GM19455 (cell line): Measurements from ENCODE around the gene WDR13.
"Not testable (repeated sequence)": the region's sequence is repeated elsewhere in the genome, so short reads cannot be mapped to it uniquely, and the experiment has no call there.

Source experiments
- ATAC-seq: cut with Tn5 transposase; IDR thresholded peaks from one replicate; pipeline ENCODE4 v1.9.1; 2021; ENCODE audit not compliant: unreplicated experiment

The WDR13 gene

DNA sequence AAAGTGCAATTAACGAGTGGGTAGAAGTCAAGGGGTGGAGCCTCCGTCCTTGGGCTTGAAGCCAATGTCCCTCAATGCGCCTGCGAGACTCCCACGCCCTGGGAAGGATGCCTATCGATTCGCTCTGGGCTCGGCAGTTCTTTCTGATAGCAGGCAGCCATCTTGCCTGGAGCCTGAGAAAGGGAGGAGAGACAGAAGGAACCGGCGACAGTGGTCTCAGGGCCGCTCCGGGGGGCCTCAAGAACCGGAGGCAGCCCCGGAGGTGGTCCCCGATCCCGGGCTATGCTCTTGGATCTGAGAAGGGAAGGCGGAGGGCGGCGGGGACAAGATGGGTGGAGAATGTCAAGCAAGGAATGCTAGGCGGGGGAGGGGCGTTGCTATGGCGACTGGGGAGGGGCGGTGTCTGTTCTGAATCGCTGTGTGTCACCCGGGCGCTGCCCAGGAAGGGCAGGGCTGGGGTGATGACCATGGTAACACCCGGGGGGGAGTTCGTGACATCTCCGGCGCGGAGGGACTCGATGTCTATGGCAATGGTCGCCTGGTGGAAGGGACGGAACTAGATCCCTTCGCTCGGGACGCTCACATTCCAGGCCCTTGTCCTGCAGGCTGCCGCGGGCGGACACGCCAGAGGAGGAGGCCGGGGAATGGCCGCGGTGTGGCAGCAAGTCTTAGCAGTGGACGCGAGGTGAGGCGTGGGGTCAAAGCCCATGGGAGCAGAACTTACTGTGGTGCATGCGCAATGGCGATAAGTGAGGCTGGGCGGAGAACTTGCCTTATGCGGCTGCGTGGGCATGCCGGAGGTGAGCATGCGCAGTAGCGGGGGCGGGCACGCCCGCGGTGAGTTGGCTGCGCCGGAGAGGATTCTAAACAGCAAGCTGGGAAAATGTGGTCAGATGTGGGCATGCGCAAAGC lies at the start of gene WDR13:
WDR13 (plus strand) TSS at position 140 of the 912 bp plus-strand sequence; CDS start at position 645, 505 bp downstream.
- ATAC-seq: peak; percentile 68

DNA sequence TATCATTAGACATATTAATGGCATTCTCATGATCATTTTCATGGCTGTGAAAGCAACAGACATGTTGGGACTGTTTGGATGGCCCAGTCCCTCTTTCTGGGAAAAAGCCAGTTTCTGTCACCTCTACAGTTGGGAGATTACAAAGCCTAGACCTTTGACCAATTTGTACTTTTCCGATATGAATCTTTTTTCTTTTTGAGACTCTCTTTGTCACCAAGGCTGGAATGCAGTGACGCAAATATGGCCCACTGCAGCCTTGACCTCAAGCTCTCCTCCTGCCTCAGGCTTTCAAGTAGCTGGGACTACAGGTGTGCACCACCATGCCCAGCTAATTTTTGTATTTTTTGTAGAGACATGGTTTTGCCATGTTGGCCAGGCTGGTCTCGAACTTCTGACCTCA lies 48.4 kb upstream of the WDR13 start:
- ATAC-seq: no peak

DNA sequence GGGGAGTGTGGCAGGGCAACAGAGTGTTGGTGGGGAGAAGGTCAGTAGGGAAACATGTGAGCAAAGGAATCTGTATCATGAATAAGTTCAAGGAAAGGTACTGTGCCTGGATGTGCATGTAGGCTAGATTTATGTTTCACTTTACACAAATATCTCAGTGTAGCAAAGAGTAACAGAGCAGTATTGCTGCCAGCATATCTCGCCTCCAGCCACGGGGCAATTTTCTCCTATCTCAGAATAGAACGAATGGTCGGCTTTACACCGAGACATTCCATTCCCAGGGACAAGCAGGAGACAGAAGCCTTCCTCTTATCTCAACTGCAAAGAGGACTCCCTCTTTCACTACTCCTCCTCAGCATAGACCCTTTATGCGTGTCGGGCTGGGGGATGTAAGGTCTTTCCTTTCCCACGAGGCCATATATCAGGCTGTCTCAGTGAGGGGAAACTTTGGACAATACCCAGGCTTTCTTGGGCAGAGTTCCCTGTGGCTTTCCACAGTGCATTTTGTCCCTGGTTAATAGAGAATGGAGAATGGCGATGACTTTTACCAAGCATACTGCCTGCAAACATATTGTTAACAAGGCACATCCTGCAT lies 41.5 kb upstream of the WDR13 start:
- ATAC-seq: not testable (repeated sequence)

DNA sequence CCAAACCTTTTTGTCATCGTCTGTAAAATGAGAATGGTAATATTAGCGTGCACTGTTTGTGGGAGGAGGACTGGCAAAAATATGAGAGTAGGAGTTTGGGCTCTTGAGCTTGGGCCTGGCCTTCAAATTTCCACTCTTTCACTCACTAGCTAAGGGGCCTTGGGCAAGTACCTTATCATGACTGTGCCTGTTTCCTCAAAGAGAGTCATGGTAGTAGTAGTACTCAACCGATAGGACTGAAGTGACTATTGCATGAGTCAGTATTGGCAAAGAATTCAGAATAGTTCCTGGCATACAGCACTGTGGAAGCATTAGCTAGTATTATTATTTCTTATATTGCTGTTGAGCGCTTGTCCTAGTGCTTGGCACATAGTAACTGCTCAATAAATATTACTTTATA lies 39.0 kb upstream of the WDR13 start:
- no peak for ATAC-seq

DNA sequence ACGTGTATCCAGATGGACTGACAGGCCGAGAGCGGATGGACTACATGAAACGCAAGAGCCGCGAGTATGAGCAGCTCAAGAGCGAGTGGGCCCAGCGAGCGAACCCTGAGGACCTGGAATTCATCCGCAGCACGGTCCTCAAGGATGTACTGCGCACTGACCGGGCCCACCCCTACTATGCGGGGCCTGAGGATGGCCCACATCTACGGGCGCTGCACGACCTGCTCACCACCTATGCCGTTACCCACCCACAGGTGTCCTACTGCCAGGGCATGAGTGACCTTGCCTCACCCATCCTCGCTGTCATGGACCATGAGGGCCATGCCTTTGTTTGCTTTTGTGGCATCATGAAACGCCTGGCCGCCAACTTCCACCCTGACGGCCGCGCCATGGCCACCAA lies 37.7 kb upstream of the WDR13 start:
- no peak for ATAC-seq

DNA sequence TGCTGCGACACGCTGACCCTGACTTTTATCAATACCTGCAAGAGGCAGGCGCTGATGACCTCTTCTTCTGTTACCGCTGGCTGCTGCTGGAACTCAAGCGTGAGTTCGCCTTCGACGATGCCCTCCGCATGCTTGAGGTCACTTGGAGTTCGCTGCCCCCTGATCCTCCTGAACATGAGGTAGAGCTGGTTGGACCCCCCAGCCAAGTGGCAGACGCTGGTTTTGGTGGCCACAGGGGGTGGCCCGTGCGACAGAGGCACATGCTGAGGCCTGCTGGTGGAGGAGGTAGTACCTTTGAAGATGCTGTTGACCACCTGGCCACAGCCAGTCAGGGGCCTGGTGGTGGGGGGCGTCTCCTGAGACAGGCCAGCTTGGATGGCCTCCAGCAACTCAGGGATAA lies 37.2 kb upstream of the WDR13 start:
- no peak for ATAC-seq

DNA sequence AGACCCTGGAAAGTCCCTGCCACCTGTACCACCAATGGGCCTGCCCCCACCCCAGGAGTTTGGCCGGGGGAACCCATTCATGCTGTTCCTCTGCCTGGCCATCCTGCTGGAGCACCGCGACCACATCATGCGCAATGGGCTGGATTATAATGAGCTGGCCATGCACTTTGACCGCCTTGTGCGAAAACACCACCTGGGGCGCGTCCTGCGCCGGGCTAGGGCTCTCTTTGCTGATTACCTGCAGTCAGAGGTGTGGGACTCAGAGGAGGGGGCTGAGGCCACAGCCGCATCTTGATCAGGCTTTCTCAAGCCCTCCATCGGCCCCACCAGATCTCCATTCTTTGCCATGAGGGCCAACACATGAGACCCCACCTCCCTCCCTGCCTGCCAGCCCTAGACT lies 36.6 kb upstream of the WDR13 start:
- no peak for ATAC-seq

DNA sequence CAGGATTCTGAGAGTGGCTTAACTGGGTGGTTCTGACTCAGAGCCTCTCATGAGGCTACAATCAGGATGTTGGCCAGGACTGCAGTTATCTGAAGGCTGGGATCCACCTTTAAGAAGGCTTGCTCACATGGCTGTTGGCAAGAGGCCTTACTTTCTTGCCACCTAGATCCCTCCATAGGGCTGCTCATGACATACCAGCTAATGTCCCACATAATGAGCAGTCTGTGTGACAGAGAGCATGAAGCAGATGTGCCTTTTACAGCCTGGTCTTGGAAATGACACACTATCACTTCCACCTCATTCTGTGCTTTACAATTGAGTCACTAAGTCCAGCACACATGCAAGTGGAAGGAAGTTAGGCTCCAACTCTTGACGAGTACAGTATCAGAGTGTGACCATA lies 27.3 kb upstream of the WDR13 start:
- ATAC-seq: no peak

DNA sequence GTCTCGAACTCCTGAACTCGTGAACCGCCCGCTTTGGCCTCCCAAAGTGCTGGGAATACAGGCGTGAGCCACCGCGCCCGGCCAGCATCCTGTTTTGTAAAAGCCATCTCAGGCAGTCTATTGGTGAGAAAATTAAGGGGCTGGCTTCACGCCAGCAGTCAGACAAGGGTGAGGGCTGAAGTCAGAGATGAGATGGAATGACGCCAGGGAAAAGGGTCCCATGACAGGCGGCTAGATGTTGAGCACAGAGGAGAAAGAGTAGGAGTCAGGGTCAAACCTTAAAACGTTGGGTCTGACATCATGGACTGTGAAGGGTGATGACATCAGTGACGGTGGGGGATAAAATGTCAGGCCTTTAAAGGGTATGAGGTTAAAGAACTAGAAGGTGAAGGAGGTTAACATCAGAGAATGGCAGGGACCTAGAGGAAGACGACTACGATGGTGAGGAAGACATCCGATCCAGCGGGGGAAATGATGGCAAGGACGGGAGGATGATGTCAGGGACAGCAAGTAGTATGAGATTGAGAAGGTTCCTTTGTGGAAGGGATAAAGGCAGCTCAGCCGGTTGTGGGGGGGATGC lies 23.5 kb upstream of the WDR13 start:
- ATAC-seq: no peak

DNA sequence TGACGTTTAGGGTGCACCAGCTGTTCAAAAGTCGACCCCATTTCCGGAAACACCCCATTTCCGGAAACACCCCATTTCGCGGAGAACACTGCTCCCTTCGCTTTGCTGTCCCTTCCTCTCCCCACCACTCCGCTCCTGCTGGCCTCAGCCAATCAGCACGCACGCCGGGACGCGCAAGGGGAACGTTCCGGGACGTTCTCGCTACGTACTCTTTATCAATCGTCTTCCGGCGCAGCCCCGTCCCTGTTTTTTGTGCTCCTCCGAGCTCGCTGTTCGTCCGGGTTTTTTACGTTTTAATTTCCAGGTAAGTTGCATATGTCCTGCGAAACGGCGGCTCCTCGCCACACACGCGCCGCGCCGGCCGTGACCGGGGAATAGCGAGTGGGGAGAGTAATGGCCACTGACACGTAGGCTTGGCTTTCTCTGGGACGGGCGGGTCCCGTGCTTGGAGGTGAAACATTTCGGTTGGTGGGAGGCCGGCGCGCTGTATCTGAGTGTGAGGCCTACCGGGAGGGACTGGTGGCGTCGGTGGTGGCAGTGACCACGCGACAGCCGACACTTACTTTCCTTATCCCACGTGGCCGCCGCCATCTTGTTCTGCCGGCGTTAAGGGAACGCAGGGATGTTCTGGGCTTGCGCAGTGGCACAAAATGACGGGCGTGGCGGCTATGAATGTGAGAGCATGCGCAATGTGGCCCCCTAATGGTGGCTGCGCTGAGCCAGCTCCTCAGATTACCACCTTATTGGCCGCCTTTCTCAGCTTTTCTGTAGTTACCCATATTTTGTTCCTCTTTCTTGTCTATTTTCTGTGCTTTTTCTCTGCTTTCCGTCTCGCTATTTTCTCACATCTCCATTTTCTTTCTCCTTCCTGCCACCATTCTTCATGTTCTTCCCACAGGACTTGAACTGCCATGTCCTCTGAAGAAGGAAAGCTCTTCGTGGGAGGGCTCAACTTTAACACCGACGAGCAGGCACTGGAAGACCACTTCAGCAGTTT lies 22.7 kb upstream of the WDR13 start, which contains the start of gene RBM3:
RBM3 (plus strand) TSS at position 215 of the 997 bp plus-strand sequence; CDS start at position 912, 697 bp downstream.
- peak; percentile 82 for ATAC-seq

DNA sequence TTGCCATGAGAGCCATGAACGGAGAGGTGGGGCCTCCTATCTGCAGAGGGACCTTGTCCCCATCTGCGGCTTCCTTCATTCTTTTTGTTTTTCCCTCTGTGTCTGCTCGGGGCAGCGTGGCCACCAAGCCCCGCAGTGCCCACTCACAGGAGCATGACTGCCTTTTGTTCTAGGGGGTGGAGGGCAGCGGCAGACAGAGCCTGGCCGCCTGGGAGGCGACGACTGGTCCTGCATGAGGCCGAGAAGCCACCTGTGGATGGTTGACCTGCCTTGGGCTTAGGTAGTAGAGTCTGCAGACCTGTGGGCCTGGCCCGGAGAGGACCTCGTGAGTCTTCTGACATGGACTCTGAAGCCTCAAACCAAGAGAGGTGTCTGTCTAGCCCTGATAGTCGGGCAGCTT lies 21.6 kb upstream of the WDR13 start:
- no peak for ATAC-seq

DNA sequence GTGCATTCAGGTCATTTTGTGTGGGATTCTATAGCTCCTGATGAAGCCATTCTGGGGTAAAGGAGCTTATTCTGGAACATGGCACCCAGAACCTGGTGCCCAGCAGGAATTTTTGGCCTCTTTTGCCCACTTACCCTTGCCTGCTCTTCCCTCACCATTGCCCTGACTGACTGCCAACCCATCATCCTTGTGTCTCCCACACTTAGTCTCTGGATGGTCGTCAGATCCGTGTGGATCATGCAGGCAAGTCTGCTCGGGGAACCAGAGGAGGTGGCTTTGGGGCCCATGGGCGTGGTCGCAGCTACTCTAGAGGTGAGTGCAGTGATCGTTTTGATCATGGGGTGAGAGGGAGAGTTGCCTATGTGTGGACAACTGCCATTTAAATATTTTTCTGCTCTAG lies 21.2 kb upstream of the WDR13 start:
- no peak for ATAC-seq

DNA sequence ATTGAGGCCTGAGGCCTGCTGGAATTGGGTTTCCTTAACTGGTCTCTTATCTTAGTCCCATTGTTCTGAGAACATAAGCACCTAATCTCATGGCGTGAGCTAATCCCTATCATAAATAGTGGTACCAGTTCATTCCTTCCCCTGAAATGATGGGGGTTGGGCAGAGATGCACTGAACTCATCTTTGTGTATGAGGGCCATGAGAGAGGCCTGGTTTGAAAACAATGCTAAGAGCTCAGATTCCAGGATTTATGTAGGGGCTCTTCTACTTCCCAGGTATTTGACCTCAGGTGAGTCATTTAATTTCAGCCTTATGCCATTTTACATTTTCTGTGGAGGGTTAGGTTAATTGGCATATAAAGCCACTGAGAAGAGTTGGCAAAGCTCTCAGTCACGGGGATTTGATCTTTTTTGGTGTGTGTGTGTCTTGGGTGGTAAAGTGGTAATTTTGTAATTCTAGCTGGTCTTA lies 18.6 kb upstream of the WDR13 start:
- ATAC-seq: no peak

DNA sequence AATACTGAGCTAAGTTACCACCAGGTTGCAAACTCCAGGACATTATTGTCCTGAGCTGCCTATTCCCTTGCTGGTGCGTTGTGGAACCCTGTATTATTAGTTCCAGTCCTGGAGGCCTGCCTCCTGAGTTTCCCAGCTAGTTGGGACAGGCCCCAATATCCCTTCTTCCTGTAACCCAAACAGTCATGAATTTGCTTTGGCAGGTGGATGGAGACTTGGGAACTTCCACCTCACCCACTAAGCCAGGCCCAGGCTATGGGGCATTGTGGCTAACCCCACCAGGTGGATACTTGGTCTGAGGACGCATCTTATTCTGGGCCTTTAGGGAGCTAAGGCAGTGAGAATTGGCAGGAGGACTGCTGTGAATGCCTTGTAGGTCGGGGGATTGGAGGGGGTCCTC lies 18.0 kb upstream of the WDR13 start:
- no peak for ATAC-seq

DNA sequence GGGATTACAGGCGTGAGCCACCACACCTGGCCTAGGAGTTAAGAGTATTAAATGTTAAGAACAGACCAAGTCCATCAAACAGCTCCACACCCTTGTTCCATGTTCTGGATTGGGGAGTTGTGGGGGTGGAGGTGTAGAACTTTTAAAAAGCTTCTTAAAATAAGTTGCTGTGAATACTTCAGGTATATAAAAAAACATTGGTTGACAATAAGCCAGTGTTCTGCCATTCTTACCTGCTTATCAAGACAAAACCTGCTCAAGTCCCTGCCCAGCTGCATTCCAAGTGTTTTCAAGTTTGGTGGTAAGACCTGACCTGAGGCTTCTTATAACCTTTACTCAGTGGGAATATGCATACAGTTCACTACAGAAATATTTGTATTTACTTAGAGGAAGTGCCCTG lies 16.6 kb upstream of the WDR13 start:
- ATAC-seq: no peak

DNA sequence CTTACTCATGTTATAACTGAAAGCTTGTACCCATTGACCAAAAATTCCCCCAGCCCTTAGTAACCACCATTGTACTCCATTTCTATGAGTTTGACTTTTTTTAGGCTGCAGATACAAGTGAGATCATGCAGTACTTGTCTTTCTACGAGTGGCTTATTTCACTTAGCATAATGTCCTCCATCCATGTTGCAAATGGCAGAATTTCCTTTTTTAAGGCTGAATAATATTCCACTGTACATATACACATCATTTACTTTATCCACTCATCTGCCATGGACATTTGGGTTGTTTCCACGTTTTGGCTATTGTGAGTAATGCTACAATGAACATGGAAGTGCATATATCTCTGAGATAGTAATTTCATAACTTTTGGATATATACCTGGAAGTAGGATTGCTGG lies 12.6 kb upstream of the WDR13 start:
- ATAC-seq: no peak

DNA sequence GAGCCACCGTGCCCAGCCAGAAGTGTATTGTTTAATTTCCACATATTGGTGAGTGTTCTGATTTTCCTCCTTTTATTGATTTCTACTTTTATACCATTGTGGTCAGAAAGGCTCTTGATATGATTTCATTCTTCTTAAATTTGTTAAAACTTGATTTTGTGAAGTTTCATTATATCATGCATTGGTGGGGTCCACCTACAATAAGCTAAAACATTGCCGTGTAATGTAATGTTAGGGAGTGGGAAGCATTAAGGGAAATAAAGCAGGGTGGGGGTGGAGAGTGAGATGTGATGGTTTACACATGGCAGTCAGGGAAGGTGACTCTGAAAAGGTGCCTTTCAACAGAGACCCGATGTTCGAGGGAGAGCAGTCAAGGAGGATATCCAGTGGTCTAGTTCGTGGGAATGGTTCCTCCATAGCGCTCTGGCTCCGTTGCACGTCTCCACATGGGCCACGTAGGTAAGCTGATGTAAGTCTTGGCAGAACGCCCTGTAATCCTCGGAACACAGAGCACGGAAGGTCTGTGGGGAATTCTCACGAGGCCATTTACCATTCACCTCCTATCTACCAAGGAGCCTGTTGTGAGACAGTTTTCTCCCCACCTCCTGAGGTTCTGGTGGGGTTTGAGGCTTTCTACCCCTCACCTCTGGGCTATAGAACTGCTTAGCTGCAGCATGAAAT lies 7.7 kb upstream of the WDR13 start:
- no peak for ATAC-seq

DNA sequence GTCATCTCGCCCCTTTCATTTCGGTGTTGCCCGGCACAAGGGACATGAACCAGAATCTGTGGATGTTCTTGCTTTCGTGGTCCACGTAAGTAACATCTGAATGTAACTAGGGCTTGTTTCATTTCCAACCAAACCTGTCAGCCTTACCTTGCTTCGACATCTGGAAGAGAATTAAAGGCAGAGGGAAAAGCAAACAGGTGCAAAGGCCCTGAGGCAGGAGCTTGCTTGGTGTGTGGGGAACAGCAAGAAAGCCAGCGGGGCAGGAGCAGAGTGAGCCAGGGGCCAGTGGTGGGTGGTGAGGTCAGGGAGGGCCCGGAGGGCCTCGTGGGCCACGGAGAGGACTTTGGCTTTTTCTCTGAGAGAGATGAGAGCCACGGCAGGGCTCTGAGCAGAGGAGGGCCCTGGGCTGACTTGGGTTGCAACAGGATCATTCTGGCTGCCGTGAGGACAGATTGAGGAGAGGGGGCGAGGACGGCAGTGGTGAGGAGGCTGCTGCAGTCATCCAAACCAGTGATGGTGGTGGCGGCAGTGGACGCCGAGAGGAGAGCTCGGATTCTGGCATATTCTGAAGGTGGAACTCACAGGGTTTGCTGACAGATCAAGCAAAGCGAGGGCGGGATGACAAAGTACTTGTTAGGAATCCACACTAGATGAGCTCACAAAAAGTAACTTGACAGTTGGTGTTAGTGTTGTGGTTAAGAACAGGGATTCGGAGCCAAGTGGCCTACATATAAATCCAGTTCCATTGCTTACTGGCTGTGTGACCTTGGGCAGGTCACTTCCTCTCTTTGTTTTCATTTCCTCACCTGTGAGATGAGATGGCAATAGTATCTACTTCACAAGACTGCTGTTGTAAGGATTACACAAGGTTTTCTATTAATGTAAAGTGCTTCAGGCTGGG lies 6.8 kb upstream of the WDR13 start:
- no peak for ATAC-seq

DNA sequence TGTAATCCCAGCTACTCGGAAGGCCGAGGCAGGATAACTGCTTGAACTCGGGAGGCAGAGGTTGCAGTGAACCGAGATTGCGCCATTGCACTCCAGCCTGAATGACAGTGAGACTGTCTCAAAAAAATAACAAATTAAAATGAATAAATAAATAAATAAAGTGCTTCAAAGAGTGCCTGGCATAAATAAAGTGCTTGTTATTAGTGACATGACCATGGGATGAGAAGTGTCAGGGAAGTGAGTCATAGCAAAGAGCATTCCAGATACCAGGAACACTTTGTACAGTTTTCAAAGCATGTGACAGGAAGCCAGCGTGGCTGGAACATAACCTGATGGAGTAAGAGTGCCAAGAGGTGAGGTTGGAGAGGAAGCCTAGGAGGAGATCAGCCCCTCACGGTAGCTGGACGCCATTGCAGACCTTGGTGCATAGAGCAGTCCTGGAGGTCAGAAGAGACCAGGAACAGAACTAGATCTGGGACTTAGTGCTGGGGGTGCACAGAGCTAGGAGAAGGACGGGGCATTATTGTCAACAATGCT lies 6.0 kb upstream of the WDR13 start:
- ATAC-seq: no peak
